SH-SY5Y (cell line): Measurements from ENCODE around the gene HPSE.

Experiments
- GATA2 ChIP-seq: IDR thresholded peaks from 2 replicates; pipeline ENCODE4 v1.6.1; 2011; ENCODE audit warnings: mild to moderate bottlenecking, low read depth, low read length
- GATA3 ChIP-seq: IDR thresholded peaks from 2 replicates; pipeline ENCODE4 v1.6.1; 2011; ENCODE audit warnings: low read depth, mild to moderate bottlenecking, low read length, moderate library complexity

The HPSE gene

DNA sequence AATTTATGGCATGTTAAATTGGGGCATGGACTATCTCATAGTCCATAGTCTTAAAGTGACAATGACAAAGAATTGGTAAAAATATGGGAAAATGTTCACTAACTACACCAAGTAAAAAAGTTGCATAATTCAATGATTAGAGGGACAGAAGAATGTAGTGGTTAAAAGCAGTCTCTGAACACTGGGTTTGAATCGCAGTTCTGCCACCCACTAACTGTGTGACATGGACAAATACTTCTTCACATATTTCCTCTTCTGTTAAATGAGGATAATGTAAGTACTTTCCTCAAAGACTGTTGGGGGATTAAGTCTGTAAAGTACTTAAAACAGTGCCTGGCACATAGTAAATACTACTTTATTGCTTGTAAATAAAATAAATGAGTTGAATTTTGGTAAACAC is 65.4 kb downstream of the HPSE start:
- TF ChIP-seq GATA2: no peak
- no peak for TF ChIP-seq GATA3

DNA sequence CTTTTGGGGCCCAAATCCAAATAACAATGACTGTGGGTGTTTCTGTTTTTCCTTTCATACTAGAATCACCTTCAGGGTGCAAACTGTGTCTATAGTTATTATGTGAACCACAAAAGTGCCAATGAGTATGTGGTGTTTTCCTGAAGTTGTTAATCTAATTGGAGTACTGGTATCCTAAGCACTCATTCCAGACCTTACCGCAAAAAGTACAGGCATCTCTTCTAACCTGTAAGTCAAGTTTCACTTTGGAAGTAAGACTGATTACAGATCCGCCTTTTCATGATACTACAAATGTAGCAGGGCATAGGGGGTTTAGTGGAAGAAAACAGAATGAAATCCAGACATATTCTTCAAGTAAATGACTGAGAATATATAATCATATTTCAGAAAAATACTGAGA is 66.2 kb downstream of the HPSE start:
- TF ChIP-seq GATA2 (no peak), GATA3 (no peak)

DNA sequence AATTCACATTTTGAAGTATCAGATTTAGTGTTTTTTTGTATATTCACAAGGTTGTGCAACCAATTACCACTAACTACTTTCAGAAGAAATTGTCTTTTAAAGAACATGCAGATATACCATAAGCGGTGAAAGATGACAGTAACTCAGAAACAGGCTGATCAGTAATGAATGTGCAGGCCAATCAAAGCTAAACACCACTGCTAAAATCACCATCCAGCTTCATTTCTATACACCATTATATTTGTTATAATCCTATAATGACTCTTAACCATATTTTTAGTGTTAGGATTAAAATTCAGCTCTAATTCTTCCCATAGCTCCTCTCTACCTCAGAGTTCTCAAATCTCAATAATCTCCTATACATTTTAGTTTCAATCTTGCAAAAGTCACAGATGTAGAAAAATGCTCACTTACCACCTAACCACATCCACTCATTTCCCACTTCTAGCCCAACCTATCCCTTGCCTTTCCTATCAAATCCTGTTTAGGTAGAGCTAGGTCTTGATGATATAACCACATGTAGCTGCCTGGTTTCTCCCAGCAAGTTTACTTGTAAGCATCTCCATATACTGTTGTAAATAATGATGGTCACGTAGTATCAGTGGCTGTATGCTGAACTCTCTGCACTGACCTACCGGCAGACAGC is 66.7 kb downstream of the HPSE start:
- TF ChIP-seq GATA3 (no peak), GATA2 (no peak)

DNA sequence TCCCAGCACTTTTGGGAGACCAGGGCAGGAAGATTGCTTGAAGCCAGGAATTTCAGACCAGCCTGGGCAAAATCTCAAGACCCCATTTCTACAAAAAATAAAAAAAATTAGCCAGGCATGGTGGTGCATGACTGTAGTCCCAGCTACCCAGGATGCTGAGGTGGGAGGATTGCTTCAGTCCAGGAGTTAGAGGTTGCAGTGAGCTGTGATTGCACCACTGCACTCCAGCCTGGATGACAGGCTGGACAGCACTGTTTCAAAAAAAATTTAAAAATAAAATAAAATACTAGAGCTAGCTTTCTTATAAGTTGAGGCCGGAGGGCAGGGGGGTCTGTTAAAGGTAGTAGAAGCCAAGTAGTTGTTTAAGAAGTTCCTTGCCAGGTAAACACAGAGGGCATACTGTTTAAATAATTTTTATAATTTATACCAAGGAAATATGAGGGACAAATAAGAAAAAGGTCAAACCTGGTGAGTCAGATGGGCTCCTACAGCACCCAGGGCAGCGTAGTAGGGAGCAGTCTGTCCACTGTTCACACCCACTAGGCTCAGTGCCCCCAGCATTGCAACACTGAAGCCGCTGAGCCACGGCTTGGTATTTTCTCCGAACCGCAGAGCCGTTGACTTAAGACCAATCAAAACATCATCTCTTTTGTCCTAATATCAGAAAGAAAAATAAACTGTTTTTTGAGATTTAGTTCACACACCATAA is 67.4 kb downstream of the HPSE start:
- no peak for TF ChIP-seq GATA3
- TF ChIP-seq GATA2: no peak

DNA sequence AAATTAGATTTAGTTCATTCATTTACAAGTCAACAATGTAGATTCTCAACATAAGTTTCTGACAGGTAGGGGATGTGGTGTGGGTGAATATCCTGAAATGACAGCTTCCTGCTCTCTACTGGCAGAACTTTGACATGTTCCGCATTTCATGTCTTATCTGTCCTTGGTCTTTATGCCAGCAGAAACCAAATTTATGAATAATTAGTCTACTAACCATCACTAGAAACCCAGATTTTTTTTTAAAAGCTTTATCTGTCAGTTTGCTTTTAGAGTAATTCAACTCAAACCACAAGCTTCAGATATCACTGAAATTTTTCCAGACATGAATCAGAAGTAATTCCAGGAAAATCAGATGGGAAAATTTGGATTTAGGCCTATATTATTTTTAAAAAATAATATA is 68.0 kb downstream of the HPSE start:
- TF ChIP-seq GATA3: no peak

DNA sequence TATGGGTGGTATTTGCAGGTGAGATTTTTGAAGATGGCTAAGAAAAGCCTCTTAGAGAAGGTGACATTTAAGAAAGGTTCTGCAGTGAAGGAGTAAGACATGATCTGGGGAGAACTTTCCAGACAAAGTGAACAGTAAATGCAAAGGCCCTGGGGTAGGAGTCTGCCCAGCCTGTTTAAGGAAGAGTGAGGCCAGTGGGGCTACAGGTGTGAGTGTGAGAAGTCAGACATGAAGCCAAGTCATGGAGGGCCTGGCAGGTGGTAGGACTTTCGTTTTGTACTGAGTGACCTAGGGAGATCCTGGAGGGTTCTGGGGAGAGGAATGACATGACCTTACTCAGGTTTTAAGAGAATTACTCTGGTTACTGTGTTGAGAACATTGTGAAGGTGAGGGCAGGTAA is 71.5 kb downstream of the HPSE start:
- TF ChIP-seq GATA3 (no peak), GATA2 (no peak)

DNA sequence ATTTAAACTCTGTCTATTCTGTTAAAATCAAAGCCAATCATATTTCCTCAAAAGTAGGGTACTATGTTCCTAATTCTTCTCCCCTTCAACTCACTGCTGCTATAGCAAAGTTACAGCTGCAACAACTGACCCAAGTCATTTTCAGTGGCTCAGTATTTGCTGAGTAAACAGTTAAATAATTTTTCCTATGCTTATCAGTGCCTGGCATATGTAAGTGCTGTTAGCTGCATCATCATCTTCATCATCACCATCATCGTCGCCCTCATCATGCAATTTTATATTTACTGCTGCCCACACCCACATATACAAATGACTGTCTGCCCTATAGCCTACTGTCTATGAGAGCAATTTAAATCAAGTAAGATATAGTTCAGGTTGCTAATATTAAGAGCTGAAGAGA is 72.0 kb downstream of the HPSE start:
- TF ChIP-seq GATA2: no peak
- TF ChIP-seq GATA3: no peak

DNA sequence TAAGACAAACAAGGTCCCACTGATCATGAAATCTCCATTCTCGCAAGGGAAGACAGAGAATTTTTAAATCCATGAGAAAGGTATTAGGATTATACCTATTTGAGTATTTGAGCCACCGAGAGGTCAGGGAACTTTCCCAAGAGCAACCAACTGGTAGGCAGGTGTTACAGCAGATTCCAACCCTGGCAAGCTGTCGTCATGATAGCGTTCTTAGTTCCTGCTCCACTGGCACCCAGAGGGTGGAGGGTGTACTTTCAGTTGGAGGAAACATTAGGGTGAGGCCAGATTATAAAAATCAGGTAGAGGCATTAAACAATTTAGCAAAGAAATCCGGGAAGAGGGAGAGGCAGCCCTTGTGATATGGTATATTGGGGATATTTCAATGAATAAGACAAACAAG is 73.3 kb downstream of the HPSE start:
- TF ChIP-seq GATA2 (no peak), GATA3 (no peak)

DNA sequence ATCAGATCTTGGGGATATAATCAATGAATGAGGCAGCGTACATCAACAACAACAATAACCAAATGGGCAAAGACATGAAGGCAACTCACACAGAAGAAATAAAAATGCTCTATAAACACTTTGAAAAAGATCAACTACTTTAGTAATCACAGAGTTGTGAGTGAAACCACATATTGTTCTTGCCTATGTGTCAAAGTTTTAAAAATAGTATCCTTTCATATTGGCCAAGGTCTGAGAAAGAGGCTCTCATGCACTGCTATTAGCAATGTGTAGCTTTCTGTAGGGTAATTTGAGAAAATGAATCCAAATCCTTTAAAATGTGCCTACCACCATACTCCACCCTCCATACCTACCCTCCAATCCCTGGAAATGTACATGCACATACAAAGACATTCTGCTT is 75.1 kb downstream of the HPSE start:
- TF ChIP-seq GATA2 (no peak), GATA3 (no peak)

DNA sequence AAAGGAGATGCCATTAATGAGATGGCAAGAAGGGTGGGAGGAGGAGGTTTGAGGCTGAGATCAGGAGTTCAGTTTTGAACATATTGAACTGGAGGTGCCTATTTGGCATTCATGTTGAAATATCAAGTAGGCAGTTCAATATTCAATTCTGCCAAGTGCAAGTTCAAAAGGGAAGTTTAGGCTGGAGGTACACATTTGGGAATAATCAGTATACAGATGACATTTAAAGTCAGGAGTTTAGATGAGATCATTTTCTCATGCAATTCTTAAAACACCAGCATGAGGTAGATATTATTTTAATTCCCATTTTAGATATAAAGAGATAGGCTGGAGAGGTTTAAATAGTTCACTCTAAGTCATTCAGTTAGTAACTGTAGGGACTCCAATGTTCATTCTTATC is 76.2 kb downstream of the HPSE start:
- TF ChIP-seq GATA2: no peak
- no peak for TF ChIP-seq GATA3

DNA sequence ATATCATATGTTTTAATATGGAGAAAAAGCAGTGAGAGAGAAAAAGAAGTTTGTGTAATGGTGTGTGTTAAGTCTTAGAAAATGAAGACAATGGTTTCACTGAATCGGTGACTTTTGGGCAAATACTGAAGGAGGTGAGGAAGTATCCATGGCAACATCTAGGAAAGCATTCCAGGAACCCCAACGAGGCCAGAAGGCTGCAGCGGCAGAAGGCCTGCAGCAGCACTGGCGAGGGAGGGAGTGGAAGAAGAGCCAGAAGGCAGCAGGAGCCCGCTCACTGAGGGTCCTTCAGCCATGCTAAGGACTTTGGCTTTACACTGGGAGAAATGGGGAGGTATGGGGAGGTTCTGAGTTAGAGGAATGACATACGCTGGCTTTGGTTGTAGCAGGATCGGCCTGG is 76.8 kb downstream of the HPSE start:
- TF ChIP-seq GATA3: no peak
- no peak for TF ChIP-seq GATA2

DNA sequence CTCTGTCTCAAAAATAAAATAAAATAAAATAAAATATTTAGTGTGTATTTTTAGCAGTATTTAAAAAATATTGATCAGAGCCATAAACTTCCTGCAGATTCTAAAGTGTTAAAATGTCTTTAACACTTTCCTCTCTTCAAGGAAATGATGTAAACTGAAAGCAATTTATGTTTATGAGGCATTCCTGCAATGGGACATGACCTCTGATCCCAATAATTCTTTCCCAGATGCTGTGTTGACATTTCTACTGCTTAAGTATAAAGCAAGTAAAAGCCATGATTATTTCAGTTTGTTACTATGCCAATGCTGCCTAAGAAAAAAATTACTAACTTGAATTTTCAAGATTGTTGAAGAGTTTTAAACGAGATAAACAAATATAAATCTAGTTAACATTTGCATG is 79.1 kb downstream of the HPSE start:
- TF ChIP-seq GATA3: no peak

DNA sequence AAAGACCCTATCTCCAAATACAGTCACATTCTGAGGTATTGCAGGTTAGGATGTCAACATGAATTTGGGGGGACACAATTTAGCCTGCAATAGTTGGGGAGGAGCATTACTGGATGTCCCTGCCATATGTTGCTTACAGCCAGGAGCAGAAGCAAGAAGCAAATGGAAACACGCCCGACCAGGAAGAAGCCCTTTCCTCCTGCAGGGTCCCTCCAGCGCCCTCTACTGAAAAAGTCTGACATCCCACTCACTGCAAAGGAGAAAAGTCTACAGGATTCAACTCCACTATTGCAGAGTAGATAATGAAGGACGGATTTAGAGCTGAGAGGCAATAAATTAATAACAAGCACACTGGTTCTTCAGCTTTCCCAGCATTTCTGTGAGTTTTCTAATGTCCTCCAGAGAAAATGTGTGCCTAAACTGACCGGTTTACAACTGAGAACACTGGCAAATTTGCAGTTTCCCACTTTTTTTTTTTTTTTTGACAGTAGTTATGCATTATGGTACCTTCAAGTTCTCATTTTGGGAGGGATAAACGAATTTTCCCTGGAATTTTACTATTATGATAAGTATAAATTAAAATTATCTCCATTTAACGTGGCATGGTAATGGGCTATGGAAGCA is 81.8 kb downstream of the HPSE start:
- no peak for TF ChIP-seq GATA2

DNA sequence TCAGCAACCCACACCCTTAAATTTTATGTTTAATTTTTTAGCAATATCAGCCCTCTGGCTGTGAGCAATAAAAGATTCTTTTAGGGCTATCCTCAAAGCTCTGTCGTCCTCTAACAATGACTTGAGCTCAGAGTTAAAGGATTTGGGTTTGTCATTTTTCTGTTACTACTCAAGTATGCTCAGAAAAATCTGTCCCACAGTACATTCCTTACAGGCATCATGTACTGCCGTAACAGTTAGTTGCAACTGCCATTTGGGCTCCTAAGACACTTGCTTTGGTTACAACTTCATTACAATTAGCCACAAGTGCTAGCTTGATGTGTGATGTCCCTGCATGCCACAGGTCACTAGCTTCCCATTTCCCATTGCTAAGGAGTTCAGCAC is 83.2 kb downstream of the HPSE start:
- TF ChIP-seq GATA2 (no peak), GATA3 (no peak)

DNA sequence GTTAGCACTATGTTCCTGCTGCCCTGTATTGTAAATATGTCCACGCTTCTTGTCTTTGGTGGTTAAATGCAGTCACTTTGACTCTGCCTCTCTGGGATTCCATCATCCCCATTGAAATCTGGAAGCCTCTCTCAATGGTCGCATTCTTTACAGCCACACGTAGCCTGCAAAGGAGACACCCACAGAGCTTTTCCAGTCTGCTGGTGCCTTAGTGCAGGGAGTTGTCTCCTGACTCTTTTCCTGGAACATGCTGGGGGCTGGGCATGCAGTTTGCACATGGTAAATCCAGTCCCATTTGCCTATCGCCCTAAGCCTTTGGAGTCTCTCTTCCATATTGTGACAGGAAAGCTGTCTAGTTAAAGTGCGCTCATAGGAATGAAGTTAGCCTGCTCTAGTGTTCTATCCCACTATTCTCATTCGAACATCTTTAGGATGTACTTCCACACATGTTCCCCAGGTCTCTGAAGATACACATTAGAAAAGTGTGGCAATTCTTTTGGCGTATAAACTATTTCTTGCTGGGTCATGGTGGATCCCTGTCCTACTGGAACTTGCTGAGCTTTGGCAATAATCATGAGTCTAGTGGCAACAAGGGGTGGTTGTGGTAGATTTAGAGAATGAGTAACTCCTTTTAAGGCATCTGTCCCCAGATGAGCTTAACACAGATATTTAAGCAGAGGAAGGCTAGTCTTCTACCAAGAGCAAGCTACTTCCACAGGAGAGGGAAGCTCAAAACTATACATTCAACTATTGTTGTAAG is 83.8 kb downstream of the HPSE start:
- TF ChIP-seq GATA2 (no peak), GATA3 (no peak)
